ENCODE results near the gene TMEM178B.

DNA sequence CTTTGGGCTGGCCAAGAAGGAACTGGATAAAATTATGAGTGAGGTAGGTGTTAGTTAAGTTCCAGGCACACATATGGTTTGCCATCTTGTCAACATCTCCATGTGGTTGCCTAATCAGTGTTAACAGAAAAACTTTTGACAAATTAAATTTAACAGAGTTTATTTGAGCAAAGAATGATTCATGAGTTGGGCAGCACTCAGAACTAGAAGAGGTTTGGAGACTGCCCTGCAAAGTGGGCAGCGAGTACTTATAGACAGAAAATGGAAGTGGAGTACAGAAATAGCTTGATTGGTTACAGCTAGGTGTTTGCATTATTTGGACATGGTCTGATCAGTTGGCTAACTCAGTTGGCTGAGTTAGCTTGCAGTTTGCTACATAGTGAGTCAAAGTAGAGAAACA lies 439.9 kb downstream of the TMEM178B start:
- TF ChIP-seq TSC22D4 (tag; IDR thresholded peaks at IDR 0.05) = no peak
- TF ChIP-seq HMG20A (CRISPR knock-in tag; conservative IDR thresholded peaks at IDR 0.05) = no peak
- TF ChIP-seq, protein P1, sequence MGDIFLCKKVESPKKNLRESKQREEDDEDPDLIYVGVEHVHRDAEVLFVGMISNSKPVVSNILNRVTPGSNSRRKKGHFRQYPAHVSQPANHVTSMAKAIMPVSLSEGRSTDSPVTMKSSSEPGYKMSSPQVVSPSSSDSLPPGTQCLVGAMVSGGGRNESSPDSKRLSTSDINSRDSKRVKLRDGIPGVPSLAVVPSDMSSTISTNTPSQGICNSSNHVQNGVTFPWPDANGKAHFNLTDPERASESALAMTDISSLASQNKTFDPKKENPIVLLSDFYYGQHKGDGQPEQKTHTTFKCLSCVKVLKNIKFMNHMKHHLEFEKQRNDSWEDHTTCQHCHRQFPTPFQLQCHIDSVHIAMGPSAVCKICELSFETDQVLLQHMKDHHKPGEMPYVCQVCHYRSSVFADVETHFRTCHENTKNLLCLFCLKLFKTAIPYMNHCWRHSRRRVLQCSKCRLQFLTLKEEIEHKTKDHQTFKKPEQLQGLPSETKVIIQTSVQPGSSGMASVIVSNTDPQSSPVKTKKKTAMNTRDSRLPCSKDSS (IDR thresholded peaks at IDR 0.05; ENCODE audit: low read depth, partially characterized antibody) = no peak
- TF ChIP-seq CBX8 (IDR thresholded peaks at IDR 0.05; ENCODE audit: borderline replicate concordance, extremely low read depth, low read depth, low read length, poor library complexity, severe bottlenecking) = no peak
- TF ChIP-seq, protein P2, sequence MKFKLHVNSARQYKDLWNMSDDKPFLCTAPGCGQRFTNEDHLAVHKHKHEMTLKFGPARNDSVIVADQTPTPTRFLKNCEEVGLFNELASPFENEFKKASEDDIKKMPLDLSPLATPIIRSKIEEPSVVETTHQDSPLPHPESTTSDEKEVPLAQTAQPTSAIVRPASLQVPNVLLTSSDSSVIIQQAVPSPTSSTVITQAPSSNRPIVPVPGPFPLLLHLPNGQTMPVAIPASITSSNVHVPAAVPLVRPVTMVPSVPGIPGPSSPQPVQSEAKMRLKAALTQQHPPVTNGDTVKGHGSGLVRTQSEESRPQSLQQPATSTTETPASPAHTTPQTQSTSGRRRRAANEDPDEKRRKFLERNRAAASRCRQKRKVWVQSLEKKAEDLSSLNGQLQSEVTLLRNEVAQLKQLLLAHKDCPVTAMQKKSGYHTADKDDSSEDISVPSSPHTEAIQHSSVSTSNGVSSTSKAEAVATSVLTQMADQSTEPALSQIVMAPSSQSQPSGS (CRISPR knock-in tag; IDR thresholded peaks at IDR 0.05) = no peak
